HCT116 (cell line): ENCODE data around the gene DPYSL5. TPM values are rescaled to one million over a fixed set of nuclear protein-coding genes. Genes with fewer than 3 reads are reported as not detected.

Experiments
- ATAC-seq: fragments of 200-7000 bp; cut with Tn5 transposase; 2 replicates; pipeline ENCODE4 v1.9.1; 2020; ENCODE audit warnings: mild to moderate bottlenecking, moderate library complexity
- BruUV-seq: library from RNA; stranded (reverse); fragments of 400-500 nt; replicated peaks from 2 replicates; lab custom pipeline; 2021; lab: Mats Ljungman, UMichigan
- CTCF ChIA-PET: fragments of 300-600 bp; sonication (Branson Sonifier 250); formaldehyde crosslinking; loops from one replicate; lab custom pipeline; 2021; ENCODE audit warnings: antibody characterized with exemption; lab: Charles Lee
- POLR2A ChIA-PET: fragments of 300-600, 350-600 bp; sonication (Branson Sonifier 250); formaldehyde crosslinking; loops from one replicate; lab custom pipeline; 2021; ENCODE audit warnings: antibody characterized with exemption; lab: Charles Lee
- RAD21 ChIA-PET, 2 experiments: fragments of 300-600 bp; sonication (Branson Sonifier 250); formaldehyde crosslinking; loops; one replicate each; lab custom pipeline; 2023; ENCODE audit warnings: low total read pairs in 2 of 2; ENCODE audit not compliant: uncharacterized antibody in 2 of 2, unreplicated experiment in 2 of 2, low non-redundant PET in 1 of 2; lab: Charles Lee
- DNase-seq: peaks from one replicate; pipeline ENCODE4 v3.0.0-alpha.2; 2010; ENCODE audit warnings: low read depth, low spot score
- H2AFZ ChIP-seq: fragments of 200-600 bp; shearing (Covaris generic), sonication (generic); 2 replicates; pipeline ENCODE4 v1.6.1; 2017; ENCODE audit warnings: low read depth, mixed run types, mixed read lengths, antibody characterized with exemption, low read length; ENCODE audit not compliant: poor library complexity, severe bottlenecking
- H3K27ac ChIP-seq: 2 replicates; pipeline ENCODE4 v1.5.1; 2012; ENCODE audit warnings: low read depth, low read length
- H3K27me3 ChIP-seq: fragments of 200-600 bp; sonication (generic); 2 replicates; pipeline ENCODE4 v1.6.1; 2016; ENCODE audit warnings: mixed run types, low read length, mixed read lengths; ENCODE audit not compliant: insufficient read depth
- H3K36me3 ChIP-seq, 2 experiments: fragments of 200-500 bp in 1 of 2; fragments of 200-600 bp in 1 of 2; sonication (Bioruptor generic) in 1 of 2; sonication (generic) in 1 of 2; 2 replicates each; pipeline versions ENCODE4 v1.5.1 to v1.6.1; 2014 to 2016; ENCODE audit warnings: low read length in 2 of 2, inconsistent platforms in 1 of 2, mixed read lengths in 1 of 2, mixed run types in 1 of 2; ENCODE audit not compliant: insufficient read depth in 2 of 2, control insufficient read depth in 1 of 2
- H3K4me1 ChIP-seq, 2 experiments: fragments of 200-600 bp in 1 of 2; sonication (generic) in 1 of 2; 2 replicates each; pipeline versions ENCODE4 v1.5.1 to v1.6.1; 2012 to 2017; ENCODE audit warnings: low read length in 2 of 2, inconsistent platforms in 1 of 2, mild to moderate bottlenecking in 1 of 2, mixed read lengths in 1 of 2, mixed run types in 1 of 2, moderate library complexity in 1 of 2; ENCODE audit not compliant: insufficient read depth in 2 of 2, control insufficient read depth in 1 of 2
- H3K4me2 ChIP-seq: fragments of 200-600 bp; sonication (generic); 2 replicates; pipeline ENCODE4 v1.6.1; 2017; ENCODE audit warnings: mixed run types, low read length, mixed read lengths
- H3K4me3 ChIP-seq, 2 experiments: fragments of 200-600 bp in 1 of 2; sonication (generic) in 1 of 2; replicated peaks in 1 of 2; 2 replicates each; pipeline ENCODE4 v1.5.1; 2011 to 2016; ENCODE audit warnings: low read length in 2 of 2, control low read depth in 1 of 2, low read depth in 1 of 2, mild to moderate bottlenecking in 1 of 2, mixed read lengths in 1 of 2, mixed run types in 1 of 2
- H3K79me2 ChIP-seq: fragments of 200-600 bp; sonication (generic); 2 replicates; pipeline ENCODE4 v1.6.1; 2017; ENCODE audit warnings: mild to moderate bottlenecking, mixed run types, low read length, moderate library complexity, mixed read lengths; ENCODE audit not compliant: insufficient read depth
- H3K9ac ChIP-seq: fragments of 200-600 bp; sonication (generic); 2 replicates; pipeline ENCODE4 v1.6.1; 2016; ENCODE audit warnings: low read length, mixed read lengths
- H3K9me2 ChIP-seq: fragments of 200-600 bp; sonication (generic), shearing (Covaris generic); 2 replicates; pipeline ENCODE4 v1.6.1; 2017; ENCODE audit warnings: mixed run types, mild to moderate bottlenecking, moderate library complexity; ENCODE audit not compliant: insufficient read depth
- H3K9me3 ChIP-seq, 2 experiments: fragments of 200-500 bp in 1 of 2; fragments of 200-600 bp in 1 of 2; sonication (Bioruptor generic) in 1 of 2; sonication (generic) in 1 of 2; 2 replicates each; pipeline ENCODE4 v1.6.1; 2014 to 2017; ENCODE audit warnings: low read length in 2 of 2, mixed read lengths in 2 of 2, inconsistent platforms in 1 of 2, low read depth in 1 of 2, mild to moderate bottlenecking in 1 of 2, mixed run types in 1 of 2, moderate library complexity in 1 of 2; ENCODE audit not compliant: control insufficient read depth in 1 of 2, insufficient read depth in 1 of 2
- H4K20me1 ChIP-seq: fragments of 200-600 bp; sonication (generic), shearing (Covaris generic); 2 replicates; pipeline ENCODE4 v1.6.1; 2017; ENCODE audit warnings: mixed run types, mild to moderate bottlenecking, moderate library complexity; ENCODE audit not compliant: insufficient read depth
- POLR2A ChIP-seq: IDR thresholded peaks from 2 replicates; pipeline ENCODE4 v1.7.0; 2011; ENCODE audit warnings: borderline replicate concordance; ENCODE audit not compliant: insufficient read depth, insufficient read length; ENCODE audit errors: extremely low read depth
- POLR2AphosphoS5 ChIP-seq: IDR thresholded peaks from 2 replicates; pipeline ENCODE4 v1.6.1; 2011; ENCODE audit warnings: mild to moderate bottlenecking, low read depth, low read length, moderate library complexity
- RAD21 ChIP-seq: IDR thresholded peaks from 2 replicates; pipeline ENCODE4 v1.6.1; 2012; ENCODE audit warnings: low read depth, mild to moderate bottlenecking
- intact Hi-C: fragments of 100-400 bp; cut with micrococcal nuclease; formaldehyde crosslinking; loops from 2 replicates; pipeline ENCODE4 v1.10.0; 2022
- total RNA-seq: library from RNA; stranded (reverse); gene quantifications from one replicate; pipeline ENCODE4 v1.2.1, GENCODE V29; 2021; ENCODE audit not compliant: unreplicated experiment
- TF ChIP-seq, protein P1 (sequence below), 3 experiments: fragments of 200-600 bp in 1 of 3; sonication (generic) in 1 of 3; IDR thresholded peaks in 2 of 3; conservative IDR thresholded peaks in 1 of 3; 2 replicates each; pipeline ENCODE4 v1.5.1; 2012 to 2017; ENCODE audit warnings: low read depth in 2 of 3, low read length in 2 of 3, antibody characterized with exemption in 1 of 3, borderline replicate concordance in 1 of 3, control low read depth in 1 of 3, mild to moderate bottlenecking in 1 of 3, mixed read lengths in 1 of 3, mixed run types in 1 of 3, moderate library complexity in 1 of 3; ENCODE audit not compliant: insufficient read depth in 1 of 3
- TF ChIP-seq, protein P2 (sequence below): IDR thresholded peaks from 2 replicates; pipeline ENCODE4 v1.6.1; 2012

Gene DPYSL5
- total RNA-seq, 1 experiment from 2014 or later, result 8.4 TPM

DNA sequence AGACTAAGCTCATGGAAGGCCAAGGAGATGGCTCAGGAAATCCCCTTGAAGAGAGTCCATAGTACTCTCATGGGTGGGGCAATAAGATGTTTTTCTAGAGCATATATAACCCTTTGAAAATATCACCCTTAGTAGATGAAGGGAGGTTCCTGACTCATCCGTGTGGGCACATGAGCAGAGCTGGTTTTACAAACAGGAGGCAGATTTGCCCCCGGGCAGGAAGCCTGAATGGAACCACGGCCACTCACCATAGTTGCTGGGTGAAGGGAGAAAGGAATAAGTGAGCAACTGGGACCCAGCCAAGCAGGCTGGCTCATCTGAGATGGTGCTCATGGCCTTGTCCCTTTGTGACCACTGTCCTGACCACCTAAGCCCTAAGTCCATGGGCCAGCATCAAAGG, 93.6 kb downstream of the DPYSL5 start:
- no peaks in the 10 kb centered on the region for H3K9me3 ChIP-seq
- POLR2A ChIA-PET, result no interaction called here
- peaks cover 0 to 9% of the 10 kb centered on the region in 2 experiments; a peak in 1 of 4 replicates for H3K4me1 ChIP-seq
- H3K36me3 ChIP-seq, result no peaks in the 10 kb centered on the region
- H4K20me1 ChIP-seq, result no peaks in the 10 kb centered on the region
- H3K4me3 ChIP-seq, result no peak overlapping the region
- no peak overlapping the region for H3K27ac ChIP-seq
- no peak for DNase-seq
- no peaks in the 10 kb centered on the region for H3K9me2 ChIP-seq
- H3K79me2 ChIP-seq, result no peaks in the 10 kb centered on the region
- no peaks in the 10 kb centered on the region for H3K27me3 ChIP-seq
- intact Hi-C loops, result loop anchor here (5.0 kb wide), 1 partner anchor 334 kb away; no protein-coding TSS in a partner anchor
- no peak overlapping the region for H3K9ac ChIP-seq
- TF ChIP-seq, protein P1, sequence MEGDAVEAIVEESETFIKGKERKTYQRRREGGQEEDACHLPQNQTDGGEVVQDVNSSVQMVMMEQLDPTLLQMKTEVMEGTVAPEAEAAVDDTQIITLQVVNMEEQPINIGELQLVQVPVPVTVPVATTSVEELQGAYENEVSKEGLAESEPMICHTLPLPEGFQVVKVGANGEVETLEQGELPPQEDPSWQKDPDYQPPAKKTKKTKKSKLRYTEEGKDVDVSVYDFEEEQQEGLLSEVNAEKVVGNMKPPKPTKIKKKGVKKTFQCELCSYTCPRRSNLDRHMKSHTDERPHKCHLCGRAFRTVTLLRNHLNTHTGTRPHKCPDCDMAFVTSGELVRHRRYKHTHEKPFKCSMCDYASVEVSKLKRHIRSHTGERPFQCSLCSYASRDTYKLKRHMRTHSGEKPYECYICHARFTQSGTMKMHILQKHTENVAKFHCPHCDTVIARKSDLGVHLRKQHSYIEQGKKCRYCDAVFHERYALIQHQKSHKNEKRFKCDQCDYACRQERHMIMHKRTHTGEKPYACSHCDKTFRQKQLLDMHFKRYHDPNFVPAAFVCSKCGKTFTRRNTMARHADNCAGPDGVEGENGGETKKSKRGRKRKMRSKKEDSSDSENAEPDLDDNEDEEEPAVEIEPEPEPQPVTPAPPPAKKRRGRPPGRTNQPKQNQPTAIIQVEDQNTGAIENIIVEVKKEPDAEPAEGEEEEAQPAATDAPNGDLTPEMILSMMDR (IDR thresholded peaks at IDR 0.05 in 2 of 3, conservative IDR thresholded peaks at IDR 0.05 in 1 of 3; ENCODE audit: borderline replicate concordance in 1 of 3, insufficient read depth in 1 of 3, low read depth in 2 of 3, low read length in 2 of 3), result no peak
- TF ChIP-seq, protein P2, sequence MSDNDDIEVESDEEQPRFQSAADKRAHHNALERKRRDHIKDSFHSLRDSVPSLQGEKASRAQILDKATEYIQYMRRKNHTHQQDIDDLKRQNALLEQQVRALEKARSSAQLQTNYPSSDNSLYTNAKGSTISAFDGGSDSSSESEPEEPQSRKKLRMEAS, result no peak
- TF ChIP-seq, all 23 proteins: peak for 0
- no peak for ATAC-seq
- CTCF ChIA-PET, result interaction anchor here (1.5 to 5.6 kb wide), 4 partner anchors 9 to 95 kb away, joined by 4 to 93 read pairs (median 8); partner anchors contain the start of gene DPYSL5
- no TSS peak for BruUV-seq
- Histone ChIP-seq H2AFZ (no peak overlapping the region), H3K4me2 (no peak overlapping the region)
- RAD21 ChIA-PET, result interaction anchor here in 1 of 2 experiments (0.9 kb wide), 1 partner anchor 95 kb away, joined by 4 read pairs; no protein-coding TSS in a partner anchor

DNA sequence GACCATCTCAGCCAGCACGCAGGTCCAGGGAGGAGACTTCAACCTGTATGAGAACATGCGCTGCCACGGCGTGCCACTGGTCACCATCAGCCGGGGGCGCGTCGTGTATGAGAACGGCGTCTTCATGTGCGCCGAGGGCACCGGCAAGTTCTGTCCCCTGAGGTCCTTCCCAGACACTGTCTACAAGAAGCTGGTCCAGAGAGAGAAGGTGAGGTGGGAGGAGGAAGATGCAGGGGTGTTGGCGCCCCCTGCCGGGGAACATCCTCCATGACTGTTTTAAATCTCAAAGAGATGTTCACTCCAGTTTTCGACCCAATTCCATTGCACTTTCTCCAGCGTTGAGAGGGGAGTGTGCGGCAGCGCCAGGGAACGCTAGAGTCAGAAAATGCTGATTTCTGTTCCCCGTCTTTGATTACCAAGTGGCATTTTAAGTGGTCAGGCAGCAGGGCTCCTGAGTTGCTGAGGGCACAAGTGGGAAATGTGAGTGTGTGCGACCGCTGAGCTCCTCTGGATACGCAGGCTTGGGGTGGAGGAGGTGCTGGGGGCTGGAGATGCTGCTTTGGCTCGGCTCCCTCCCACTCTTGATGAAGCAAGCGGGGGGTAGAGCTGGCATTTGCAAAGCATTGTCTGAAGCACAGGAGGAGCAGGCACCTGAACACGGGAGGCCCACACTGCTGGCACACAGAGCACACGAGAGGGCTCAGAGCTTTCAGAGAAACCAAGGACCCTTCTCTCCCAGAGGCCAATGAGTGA, 94.8 kb downstream of the DPYSL5 start:
- Histone ChIP-seq H3K4me3 (no peak overlapping the region), H2AFZ (peak overlapping the region; percentile 26), H3K4me1 (peaks cover 0 to 16% of the 10 kb centered on the region in 2 experiments; a peak in 3 of 4 replicates), H3K79me2 (no peaks in the 10 kb centered on the region), H4K20me1 (no peaks in the 10 kb centered on the region), H3K36me3 (no peaks in the 10 kb centered on the region), H3K4me2 (peak overlapping the region; percentile 15; the same call in 1 of the 2 replicates), H3K27ac (no peak overlapping the region), H3K9ac (no peak overlapping the region), H3K9me2 (no peaks in the 10 kb centered on the region), H3K27me3 (no peaks in the 10 kb centered on the region), H3K9me3 (no peaks in the 10 kb centered on the region)
- ATAC-seq (peak; percentile 88), DNase-seq (peak; percentile 50)
- ChIA-PET CTCF (interaction anchor here (0.6 to 5.6 kb wide), 11 partner anchors 10 to 249 kb away, joined by 3 to 93 read pairs (median 4); partner anchors contain the start of gene DPYSL5), POLR2A (no interaction called here), RAD21 (interaction anchor here (1.3 to 1.5 kb wide), 1 partner anchor 97 kb away, joined by 13 to 16 read pairs; no protein-coding TSS in a partner anchor)
- TF ChIP-seq, protein P1 (IDR thresholded peaks at IDR 0.05 in 2 of 3, conservative IDR thresholded peaks at IDR 0.05 in 1 of 3; ENCODE audit: borderline replicate concordance in 1 of 3, insufficient read depth in 1 of 3, low read depth in 2 of 3, low read length in 2 of 3), result peak; percentile 80 to 90 (median 81)
- no peak for TF ChIP-seq POLR2AphosphoS5
- no peak for TF ChIP-seq POLR2A
- peak; percentile 86 for TF ChIP-seq RAD21
- BruUV-seq, result no TSS peak
- intact Hi-C loops, result loop anchor here (1.0 to 5.0 kb wide), 2 partner anchors 96 to 335 kb away; no protein-coding TSS in a partner anchor
